Measurements from ENCODE around the gene MACROD1.

Gene MACROD1

GRCh38 chr11:64122411-64123410 is 43.2 kb downstream of the MACROD1 start:
- Mint-ChIP-seq H3K9me3 (no peaks in the 10 kb centered on the region), H3K4me3 (no peak overlapping the region), H3K4me1 (ENCODE audit: low read depth) (no peaks in the 10 kb centered on the region), H3K36me3 (ENCODE audit: low read depth) (no peaks in the 10 kb centered on the region), H3K27ac (no peak overlapping the region), H3K27me3 (ENCODE audit: low read depth) (no peaks in the 10 kb centered on the region)
- no peak for DNase-seq (ENCODE audit: low spot score)

- no peak for DNase-seq (ENCODE audit: low spot score)
- Mint-ChIP-seq H3K4me1 (ENCODE audit: low read depth) (no peaks in the 10 kb centered on the region), H3K27ac (no peak overlapping the region), H3K4me3 (no peak overlapping the region), H3K27me3 (ENCODE audit: low read depth) (no peaks in the 10 kb centered on the region), H3K9me3 (no peaks in the 10 kb centered on the region), H3K36me3 (ENCODE audit: low read depth) (no peaks in the 10 kb centered on the region)
Observed at GRCh38 chr11:64121663-64122410, 44.1 kb downstream of the MACROD1 start.

GRCh38 chr11:64120951-64121569 is 44.9 kb downstream of the MACROD1 start:
- H3K4me3 Mint-ChIP-seq = no peak overlapping the region
- no peak for DNase-seq (ENCODE audit: low spot score)
- no peaks in the 10 kb centered on the region for H3K4me1 Mint-ChIP-seq (ENCODE audit: low read depth)
- no peaks in the 10 kb centered on the region for H3K9me3 Mint-ChIP-seq
- H3K27me3 Mint-ChIP-seq (ENCODE audit: low read depth) = no peaks in the 10 kb centered on the region
- no peak overlapping the region for H3K27ac Mint-ChIP-seq
- no peaks in the 10 kb centered on the region for H3K36me3 Mint-ChIP-seq (ENCODE audit: low read depth)

- no peaks in the 10 kb centered on the region for H3K9me3 Mint-ChIP-seq
- H3K4me1 Mint-ChIP-seq (ENCODE audit: low read depth) = no peaks in the 10 kb centered on the region
- no peak overlapping the region for H3K27ac Mint-ChIP-seq
- DNase-seq (ENCODE audit: low spot score) = no peak
- no peak overlapping the region for H3K4me3 Mint-ChIP-seq
- no peaks in the 10 kb centered on the region for H3K27me3 Mint-ChIP-seq (ENCODE audit: low read depth)
- H3K36me3 Mint-ChIP-seq (ENCODE audit: low read depth) = no peaks in the 10 kb centered on the region
Observed at GRCh38 chr11:64119700-64120099, 46.2 kb downstream of the MACROD1 start.

- no peak overlapping the region for H3K4me3 Mint-ChIP-seq
- no peak for DNase-seq (ENCODE audit: low spot score)
- no peaks in the 10 kb centered on the region for H3K9me3 Mint-ChIP-seq
- no peaks in the 10 kb centered on the region for H3K4me1 Mint-ChIP-seq (ENCODE audit: low read depth)
- no peaks in the 10 kb centered on the region for H3K36me3 Mint-ChIP-seq (ENCODE audit: low read depth)
- no peak overlapping the region for H3K27ac Mint-ChIP-seq
- no peaks in the 10 kb centered on the region for H3K27me3 Mint-ChIP-seq (ENCODE audit: low read depth)
Observed at GRCh38 chr11:64118876-64119665, 46.8 kb downstream of the MACROD1 start.

- no peak for DNase-seq (ENCODE audit: low spot score)
- Mint-ChIP-seq H3K36me3 (ENCODE audit: low read depth) (no peaks in the 10 kb centered on the region), H3K4me3 (no peak overlapping the region), H3K27ac (no peak overlapping the region), H3K27me3 (ENCODE audit: low read depth) (no peaks in the 10 kb centered on the region), H3K4me1 (ENCODE audit: low read depth) (no peaks in the 10 kb centered on the region), H3K9me3 (no peaks in the 10 kb centered on the region)
Observed at GRCh38 chr11:64117763-64118459, 48.0 kb downstream of the MACROD1 start.

- Mint-ChIP-seq H3K27ac (no peak overlapping the region), H3K4me1 (ENCODE audit: low read depth) (no peaks in the 10 kb centered on the region), H3K36me3 (ENCODE audit: low read depth) (no peaks in the 10 kb centered on the region), H3K9me3 (no peaks in the 10 kb centered on the region), H3K4me3 (no peak overlapping the region), H3K27me3 (ENCODE audit: low read depth) (no peaks in the 10 kb centered on the region)
- no peak for DNase-seq (ENCODE audit: low spot score)
Observed at GRCh38 chr11:64115531-64116522, 50.1 kb downstream of the MACROD1 start.

GRCh38 chr11:64114231-64114630 is 51.7 kb downstream of the MACROD1 start:
- DNase-seq (ENCODE audit: low spot score) = no peak
- Mint-ChIP-seq H3K4me3 (no peak overlapping the region), H3K36me3 (ENCODE audit: low read depth) (no peaks in the 10 kb centered on the region), H3K27ac (no peak overlapping the region), H3K27me3 (ENCODE audit: low read depth) (no peaks in the 10 kb centered on the region), H3K4me1 (ENCODE audit: low read depth) (no peaks in the 10 kb centered on the region), H3K9me3 (no peaks in the 10 kb centered on the region)

GRCh38 chr11:64113462-64113780 is 52.5 kb downstream of the MACROD1 start:
- H3K4me1 Mint-ChIP-seq (ENCODE audit: low read depth) = no peaks in the 10 kb centered on the region

GRCh38 chr11:64112771-64113461 is 53.0 kb downstream of the MACROD1 start:
- H3K36me3 Mint-ChIP-seq (ENCODE audit: low read depth) = no peaks in the 10 kb centered on the region
- H3K4me1 Mint-ChIP-seq (ENCODE audit: low read depth) = no peaks in the 10 kb centered on the region
- no peak overlapping the region for H3K27ac Mint-ChIP-seq
- H3K9me3 Mint-ChIP-seq = no peaks in the 10 kb centered on the region
- DNase-seq (ENCODE audit: low spot score) = no peak
- H3K27me3 Mint-ChIP-seq (ENCODE audit: low read depth) = no peaks in the 10 kb centered on the region
- H3K4me3 Mint-ChIP-seq = no peak overlapping the region

More at GRCh38 chr11:64113462-64113780, 52.5 kb downstream of the MACROD1 start:
- Mint-ChIP-seq H3K27ac (no peak overlapping the region), H3K4me3 (no peak overlapping the region), H3K36me3 (ENCODE audit: low read depth) (no peaks in the 10 kb centered on the region), H3K27me3 (ENCODE audit: low read depth) (no peaks in the 10 kb centered on the region), H3K9me3 (no peaks in the 10 kb centered on the region)
- no peak for DNase-seq (ENCODE audit: low spot score)

- H3K36me3 Mint-ChIP-seq (ENCODE audit: low read depth) = no peaks in the 10 kb centered on the region
- H3K4me1 Mint-ChIP-seq (ENCODE audit: low read depth) = no peaks in the 10 kb centered on the region
- H3K4me3 Mint-ChIP-seq = no peak overlapping the region
- no peak for DNase-seq (ENCODE audit: low spot score)
- no peaks in the 10 kb centered on the region for H3K27me3 Mint-ChIP-seq (ENCODE audit: low read depth)
- no peak overlapping the region for H3K27ac Mint-ChIP-seq
- no peaks in the 10 kb centered on the region for H3K9me3 Mint-ChIP-seq
Observed at GRCh38 chr11:64110465-64111375, 55.2 kb downstream of the MACROD1 start.
